MM.1S (cell line): ENCODE results near the gene ADAMTS9.

Source experiments
- EZH2 ChIP-seq: fragments of 300-600 bp; sonication (generic); optimal IDR thresholded peaks from 2 replicates; pipeline ENCODE3; 2017; ENCODE audit warnings: low read depth, mild to moderate bottlenecking, antibody characterized with exemption, low read length, mixed read lengths
- TF ChIP-seq, protein P1 (sequence below): fragments of 300-600 bp; sonication (generic); IDR thresholded peaks from 2 replicates; pipeline ENCODE4 v1.5.1; 2016; ENCODE audit warnings: antibody characterized with exemption, low read length, mixed read lengths

DNA sequence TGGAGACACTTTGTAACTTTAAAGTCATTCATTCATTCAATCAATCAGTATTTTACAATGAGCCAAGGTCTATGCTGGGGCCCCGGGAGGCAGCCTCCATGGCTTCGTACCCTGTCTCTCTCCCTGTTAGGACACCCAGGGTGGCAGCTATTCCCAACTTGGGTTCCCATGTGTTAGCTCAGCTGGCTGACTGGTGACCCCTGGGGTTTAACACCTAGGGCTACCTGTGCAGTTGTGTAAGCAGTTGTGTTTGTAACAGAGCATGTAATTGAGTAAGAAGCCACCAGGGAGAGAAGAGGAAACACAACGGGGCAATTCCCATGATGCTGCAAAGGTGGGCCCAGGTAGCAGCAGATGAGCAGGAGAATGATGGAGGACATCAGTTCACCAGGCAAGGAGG lies 132.4 kb downstream of the ADAMTS9 start:
- TF ChIP-seq, protein P1, sequence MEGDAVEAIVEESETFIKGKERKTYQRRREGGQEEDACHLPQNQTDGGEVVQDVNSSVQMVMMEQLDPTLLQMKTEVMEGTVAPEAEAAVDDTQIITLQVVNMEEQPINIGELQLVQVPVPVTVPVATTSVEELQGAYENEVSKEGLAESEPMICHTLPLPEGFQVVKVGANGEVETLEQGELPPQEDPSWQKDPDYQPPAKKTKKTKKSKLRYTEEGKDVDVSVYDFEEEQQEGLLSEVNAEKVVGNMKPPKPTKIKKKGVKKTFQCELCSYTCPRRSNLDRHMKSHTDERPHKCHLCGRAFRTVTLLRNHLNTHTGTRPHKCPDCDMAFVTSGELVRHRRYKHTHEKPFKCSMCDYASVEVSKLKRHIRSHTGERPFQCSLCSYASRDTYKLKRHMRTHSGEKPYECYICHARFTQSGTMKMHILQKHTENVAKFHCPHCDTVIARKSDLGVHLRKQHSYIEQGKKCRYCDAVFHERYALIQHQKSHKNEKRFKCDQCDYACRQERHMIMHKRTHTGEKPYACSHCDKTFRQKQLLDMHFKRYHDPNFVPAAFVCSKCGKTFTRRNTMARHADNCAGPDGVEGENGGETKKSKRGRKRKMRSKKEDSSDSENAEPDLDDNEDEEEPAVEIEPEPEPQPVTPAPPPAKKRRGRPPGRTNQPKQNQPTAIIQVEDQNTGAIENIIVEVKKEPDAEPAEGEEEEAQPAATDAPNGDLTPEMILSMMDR = no peak
- no peak for TF ChIP-seq EZH2
